GM19455 (cell line): ENCODE measurements around the gene LARGE1.

ENCODE experiments used
- ATAC-seq: cut with Tn5 transposase; IDR thresholded peaks from one replicate; pipeline ENCODE4 v1.9.1; 2021; ENCODE audit not compliant: unreplicated experiment

LARGE1 gene

DNA sequence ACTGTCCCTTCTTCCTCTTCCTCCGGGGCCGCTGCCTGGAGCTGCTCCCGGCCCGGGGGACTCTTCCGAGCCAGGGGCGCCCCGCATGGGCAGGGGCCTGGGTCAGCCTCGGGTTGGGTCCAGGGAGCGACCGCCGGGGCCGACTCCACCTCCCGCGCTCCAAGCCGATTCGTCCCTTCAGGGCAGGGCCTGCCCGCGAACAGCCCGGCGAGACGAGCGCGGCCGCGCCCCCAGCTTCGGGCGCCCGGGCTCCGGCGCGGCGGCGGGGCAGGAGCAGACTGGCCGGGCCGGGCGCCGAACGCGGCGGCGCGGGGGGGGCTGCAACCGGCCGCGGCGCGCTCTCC, at the start of gene LARGE1:
Gene LARGE1, minus strand, starts transcription at position 280 of the 344 bp plus-strand sequence.
- ATAC-seq = peak; percentile 20

- ATAC-seq = no peak
Observed at GRCh38 chr22:33969045-33969444, 48.8 kb upstream of the LARGE1 start.

GRCh38 chr22:33964121-33964520, 43.8 kb upstream of the LARGE1 start:
- ATAC-seq = no peak

- no peak for ATAC-seq
Observed at GRCh38 chr22:33962409-33962808, 42.1 kb upstream of the LARGE1 start.

DNA sequence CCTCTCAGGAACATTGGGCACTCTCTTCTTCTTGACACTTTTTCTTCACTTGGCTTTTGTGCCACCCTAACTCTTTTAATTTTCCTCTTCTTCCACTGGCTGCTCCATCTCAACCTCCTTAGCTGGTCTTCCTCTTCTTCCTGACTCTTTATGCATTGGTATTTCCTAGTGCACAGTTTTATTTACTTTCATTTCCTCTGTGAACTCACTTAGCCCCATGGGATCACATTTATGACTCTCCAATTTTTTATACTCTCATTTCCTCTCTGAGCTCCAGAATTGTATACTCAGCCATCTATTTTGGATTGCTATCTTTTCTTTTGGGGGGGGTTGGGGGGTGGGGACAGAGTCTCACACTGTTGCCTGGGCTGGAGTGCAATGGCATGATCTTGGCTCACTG, 38.5 kb upstream of the LARGE1 start:
- no peak for ATAC-seq

DNA sequence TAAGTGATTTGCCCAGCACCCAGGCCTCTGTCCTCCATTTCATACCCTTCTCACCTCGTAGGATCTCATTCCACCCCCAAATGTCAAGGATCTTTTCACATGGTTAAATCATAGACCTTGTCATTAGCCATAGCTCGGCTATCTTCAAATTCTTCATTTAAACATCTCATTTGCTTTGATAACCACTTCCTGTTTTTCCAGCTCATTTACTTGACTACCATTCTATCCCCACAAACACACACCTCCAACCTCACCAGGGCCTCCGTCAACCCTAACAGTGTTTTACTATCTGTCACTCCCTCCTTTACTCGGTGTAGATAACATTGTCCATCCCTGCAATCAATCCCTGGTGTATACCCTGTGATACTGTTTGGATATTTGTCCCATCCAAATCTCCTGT, 36.8 kb upstream of the LARGE1 start:
- ATAC-seq = no peak

GRCh38 chr22:33952776-33953175, 32.5 kb upstream of the LARGE1 start:
- no peak for ATAC-seq

GRCh38 chr22:33940741-33941140, 20.5 kb upstream of the LARGE1 start:
- ATAC-seq = no peak

DNA sequence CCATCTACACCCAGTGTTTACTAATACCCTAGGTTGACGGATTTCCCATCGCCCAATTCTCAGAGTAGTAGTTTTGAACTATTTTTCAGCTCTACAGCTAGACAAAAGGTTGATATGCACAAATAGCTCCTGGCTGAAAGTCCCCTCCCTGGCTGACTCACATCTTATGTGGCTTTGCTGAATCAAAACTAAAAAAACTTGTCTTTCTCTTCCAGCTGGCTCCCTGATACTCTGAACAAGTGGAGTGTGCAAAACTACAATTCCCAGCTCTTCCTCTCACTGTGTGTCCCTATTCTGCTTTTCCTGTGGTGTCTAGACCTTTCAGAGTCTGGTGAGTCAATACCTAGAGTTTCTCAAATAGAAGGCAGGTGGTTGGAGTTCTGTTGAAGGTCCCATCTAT, 12.7 kb upstream of the LARGE1 start:
- ATAC-seq = no peak

DNA sequence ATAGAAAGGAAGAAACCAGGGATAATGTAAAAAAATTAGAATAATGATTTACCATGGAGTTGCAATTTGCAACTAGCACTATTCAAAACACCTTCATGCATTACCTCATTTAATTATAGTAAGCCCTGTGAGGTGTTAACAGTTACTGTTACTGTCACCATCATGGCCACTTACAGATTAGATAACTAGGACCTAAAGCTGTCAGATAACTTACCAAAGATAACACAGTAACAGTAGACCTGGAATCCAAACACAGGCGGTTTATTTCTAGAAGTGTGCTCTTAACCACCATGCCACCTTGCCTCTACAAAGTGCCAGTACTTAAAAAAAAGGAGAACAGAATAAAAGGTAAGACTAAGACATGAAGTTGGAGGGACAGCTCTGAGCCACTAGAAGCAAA, 11.1 kb upstream of the LARGE1 start:
- ATAC-seq = no peak

- no peak for ATAC-seq
Observed at GRCh38 chr22:33927752-33928151, 7.5 kb upstream of the LARGE1 start.

GRCh38 chr22:33925194-33925593, 4.9 kb upstream of the LARGE1 start:
- ATAC-seq = no peak

DNA sequence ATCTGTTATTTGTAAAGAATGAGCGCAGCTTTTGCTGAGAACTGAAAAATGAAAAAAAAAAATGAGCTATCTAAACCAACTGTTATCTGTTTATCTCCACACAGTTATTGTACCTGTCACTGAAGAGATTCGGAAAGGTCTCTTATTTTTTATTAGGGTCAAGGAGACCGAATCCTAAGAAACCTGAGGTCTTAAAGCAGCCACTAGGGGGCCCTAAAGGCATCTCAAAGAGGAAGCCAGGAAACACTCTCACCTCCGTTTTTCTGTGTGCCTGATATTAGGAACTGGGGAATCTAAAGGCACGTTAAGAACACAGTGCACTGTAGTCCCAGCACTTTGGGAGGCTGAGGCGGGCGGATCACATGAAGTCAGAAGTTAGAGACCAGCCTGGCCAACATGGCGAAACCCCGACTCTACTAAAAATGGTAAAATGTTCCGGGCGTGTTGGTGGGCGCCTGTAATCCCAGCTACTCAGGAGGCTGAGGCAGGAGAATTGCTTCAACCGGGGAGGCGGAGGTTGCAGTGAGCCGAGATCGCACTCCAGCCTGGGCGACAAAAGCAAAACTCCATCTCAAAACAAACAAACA, 3.5 kb upstream of the LARGE1 start:
- ATAC-seq = no peak

GRCh38 chr22:33923033-33923432, 2.8 kb upstream of the LARGE1 start:
- no peak for ATAC-seq

DNA sequence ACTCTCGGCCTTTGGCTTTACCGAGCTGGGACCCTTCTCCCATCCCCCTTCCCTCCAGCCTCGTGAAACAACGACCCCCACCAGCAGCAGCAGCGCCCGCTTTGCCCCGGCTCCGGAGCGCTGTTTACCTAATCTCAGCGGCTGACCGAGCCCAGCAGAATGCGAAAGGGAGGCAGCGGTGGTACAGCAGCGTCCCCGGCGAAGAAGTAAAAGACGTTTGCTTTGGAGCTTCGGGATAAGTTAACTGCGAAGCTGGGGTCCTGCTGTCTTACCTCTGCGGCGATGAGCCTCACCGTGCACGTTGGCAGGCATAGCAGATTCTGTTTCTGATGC, 2.0 kb upstream of the LARGE1 start:
- no peak for ATAC-seq

DNA sequence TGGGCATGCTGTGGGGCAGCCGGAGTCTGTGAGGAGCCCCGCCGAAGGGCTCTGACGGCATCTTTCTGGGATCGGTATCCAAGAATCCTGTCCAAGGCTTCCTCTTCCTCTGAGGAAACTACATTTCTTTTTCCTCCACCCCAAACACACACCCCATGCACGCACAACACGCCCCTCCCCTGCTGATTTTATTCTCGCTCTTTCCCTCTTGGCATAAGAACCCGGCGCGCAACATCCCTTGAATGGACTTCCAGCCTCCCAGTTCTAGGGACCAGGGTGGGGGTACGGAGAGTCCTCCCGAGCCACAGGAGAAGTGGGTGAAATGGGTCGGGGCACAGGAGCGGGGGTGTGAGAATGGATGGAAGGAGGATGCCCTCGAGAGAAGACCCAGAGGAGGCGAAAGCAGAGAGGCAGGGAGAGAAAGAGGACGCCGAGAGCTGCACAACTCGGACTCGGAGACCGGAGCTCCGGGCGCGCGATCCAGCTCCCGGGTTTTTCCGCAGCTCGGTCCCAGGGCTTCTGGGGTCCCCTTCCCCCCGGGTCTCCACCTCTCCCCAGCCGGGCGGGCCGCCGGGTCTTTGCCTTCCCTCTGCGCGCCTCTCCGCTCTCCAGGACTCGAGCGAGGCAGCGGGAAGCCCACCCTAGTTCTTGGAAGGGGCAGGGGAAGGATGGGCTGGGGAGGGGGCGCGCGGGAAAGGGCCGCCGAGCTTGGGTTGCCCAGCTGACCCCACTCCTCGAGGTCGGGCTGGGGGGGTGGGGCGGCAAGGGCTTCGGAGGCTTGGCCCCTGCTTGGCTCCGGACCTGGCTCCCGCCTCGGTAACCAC, 1.5 kb upstream of the LARGE1 start:
- no peak for ATAC-seq

GRCh38 chr22:33920927-33921524, 750 bp upstream of the LARGE1 start:
- peak; percentile 75 for ATAC-seq

GRCh38 chr22:33919391-33920196, 682 bp downstream of the LARGE1 start:
- ATAC-seq = peak; percentile 15

GRCh38 chr22:33918676-33919365, 1.5 kb downstream of the LARGE1 start:
- ATAC-seq = no peak

DNA sequence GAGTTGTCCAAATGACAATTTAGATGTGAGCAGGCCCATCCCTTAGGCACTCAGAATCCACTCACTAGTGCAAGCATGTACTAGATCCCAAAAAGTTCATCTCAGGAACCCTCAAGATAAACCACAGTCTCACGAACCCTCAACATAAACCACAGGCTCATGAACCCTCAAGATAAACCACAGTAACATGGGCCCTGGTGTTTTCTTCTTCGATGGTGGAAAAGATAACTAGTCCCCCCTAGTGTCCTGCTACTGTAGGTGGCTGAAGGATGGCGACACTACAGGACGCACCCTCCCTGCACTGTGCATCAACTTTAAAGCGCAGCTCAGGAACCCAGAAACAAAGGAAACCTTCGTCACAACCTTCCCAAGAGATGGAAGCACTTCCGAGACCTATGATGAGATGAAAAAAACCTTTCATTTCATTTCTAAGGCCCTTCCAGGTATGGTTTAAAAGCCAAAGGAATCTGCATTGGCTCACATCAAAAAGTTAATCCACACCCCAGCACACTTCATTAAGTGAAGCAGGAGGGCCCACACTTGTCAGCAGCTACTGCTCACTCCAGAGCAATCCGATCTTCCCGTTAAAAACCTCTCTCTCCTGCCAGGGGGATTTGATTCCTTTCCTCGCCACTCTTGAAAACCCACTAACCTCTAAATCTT, 2.4 kb downstream of the LARGE1 start:
- no peak for ATAC-seq

DNA sequence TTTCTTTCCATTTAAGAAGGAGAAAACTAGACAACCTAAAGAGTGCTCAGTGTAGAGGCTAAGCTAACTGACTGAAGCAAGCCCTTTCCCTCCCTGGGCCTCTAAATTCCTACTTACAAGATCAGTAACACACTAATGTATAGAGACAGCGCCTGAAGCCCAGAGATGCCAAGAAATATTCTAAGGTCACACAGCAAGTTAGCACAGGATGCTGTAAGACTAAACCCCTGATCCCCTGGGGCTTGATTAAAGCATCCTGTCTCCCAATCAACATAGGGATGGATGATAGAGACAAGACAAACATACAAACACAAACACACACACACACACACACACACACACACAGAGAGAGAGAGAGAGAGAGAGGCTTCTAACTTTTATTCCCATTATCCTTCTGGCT, 5.6 kb downstream of the LARGE1 start:
- no peak for ATAC-seq
